SK-N-SH treated with all-trans-retinoic acid at 6 μM for 48 hours (cell line): ENCODE data around the gene C14orf39.

ENCODE experiments used
- ARNTL ChIP-seq: fragments of 450-650 bp; formaldehyde crosslinking; IDR thresholded peaks from 2 replicates; pipeline ENCODE4 v1.5.0; 2020; ENCODE audit warnings: low read depth, mild to moderate bottlenecking, moderate library complexity, borderline replicate concordance
- ESRRG ChIP-seq: fragments of 250-450 bp; sonication (Bioruptor Pico); IDR thresholded peaks from 2 replicates; pipeline ENCODE4 v1.6.1; 2021; ENCODE audit warnings: mild to moderate bottlenecking
- TCF4 ChIP-seq: fragments of 250-450 bp; sonication (Bioruptor Pico); IDR thresholded peaks from 2 replicates; pipeline ENCODE4 v1.8.0; 2021; ENCODE audit warnings: mild to moderate bottlenecking, moderate library complexity, borderline replicate concordance
- TOX ChIP-seq: fragments of 250-450 bp; sonication (Bioruptor Pico); IDR thresholded peaks from 2 replicates; pipeline ENCODE4 v1.8.0; 2021; ENCODE audit warnings: mild to moderate bottlenecking, moderate library complexity, borderline replicate concordance
- ZFP30 ChIP-seq: fragments of 450-650 bp; formaldehyde crosslinking; IDR thresholded peaks from 2 replicates; pipeline ENCODE4 v1.5.0; 2022; ENCODE audit warnings: mild to moderate bottlenecking, moderate library complexity

- TF ChIP-seq ZFP30 (CRISPR knock-in tag) (no peak), ARNTL (CRISPR knock-in tag) (no peak), TCF4 (CRISPR knock-in tag) (no peak), ESRRG (CRISPR knock-in tag) (no peak), TOX (CRISPR knock-in tag) (no peak)
These were observed 20.1 kb upstream of the C14orf39 start for GRCh38 chr14:60506010-60506409.
